Activated naive CD4-positive, alpha-beta T cell treated with anti-CD3 and anti-CD28 coated beads for 36 hours (primary cell): ENCODE measurements around the gene PANX2. TPM values are rescaled to one million over a fixed set of nuclear protein-coding genes. Genes with fewer than 3 reads are reported as not detected.

Source experiments
- CTCF ChIA-PET: fragments of 350-600 bp; sonication (Branson Sonifier 250); formaldehyde crosslinking; loops from one replicate; lab custom pipeline; 2021; ENCODE audit warnings: antibody characterized with exemption; lab: Charles Lee
- DNase-seq: peaks from one replicate; pipeline ENCODE4 v3.0.0-alpha.2; 2020
- H3K27ac Mint-ChIP-seq: one replicate; pipeline ENCODE4 v1.8.0; 2021; ENCODE audit warnings: mild to moderate bottlenecking, mixed read lengths
- H3K27me3 Mint-ChIP-seq: one replicate; pipeline ENCODE4 v1.8.0; 2021; ENCODE audit warnings: low read depth, mixed read lengths
- H3K36me3 Mint-ChIP-seq: one replicate; pipeline ENCODE4 v1.8.0; 2021; ENCODE audit warnings: low read depth, mixed read lengths
- H3K4me1 Mint-ChIP-seq: one replicate; pipeline ENCODE4 v1.8.0; 2021; ENCODE audit warnings: low read depth, mixed read lengths
- H3K4me3 Mint-ChIP-seq: one replicate; pipeline ENCODE4 v1.8.0; 2021; ENCODE audit warnings: mild to moderate bottlenecking, moderate library complexity, mixed read lengths
- H3K9me3 Mint-ChIP-seq: one replicate; pipeline ENCODE4 v1.8.0; 2021; ENCODE audit warnings: mixed read lengths
- intact Hi-C: fragments of 100-400 bp; cut with micrococcal nuclease; formaldehyde crosslinking; loops from one replicate; pipeline ENCODE4 v1.15.1; 2023
- total RNA-seq, 2 experiments: library from RNA; stranded (reverse); gene quantifications; one replicate each; pipeline ENCODE4 v1.2.3, GENCODE V29; 2021

The PANX2 gene
- total RNA-seq, 2 experiments from 2014 or later, result 1.2 to 1.7 TPM

DNA sequence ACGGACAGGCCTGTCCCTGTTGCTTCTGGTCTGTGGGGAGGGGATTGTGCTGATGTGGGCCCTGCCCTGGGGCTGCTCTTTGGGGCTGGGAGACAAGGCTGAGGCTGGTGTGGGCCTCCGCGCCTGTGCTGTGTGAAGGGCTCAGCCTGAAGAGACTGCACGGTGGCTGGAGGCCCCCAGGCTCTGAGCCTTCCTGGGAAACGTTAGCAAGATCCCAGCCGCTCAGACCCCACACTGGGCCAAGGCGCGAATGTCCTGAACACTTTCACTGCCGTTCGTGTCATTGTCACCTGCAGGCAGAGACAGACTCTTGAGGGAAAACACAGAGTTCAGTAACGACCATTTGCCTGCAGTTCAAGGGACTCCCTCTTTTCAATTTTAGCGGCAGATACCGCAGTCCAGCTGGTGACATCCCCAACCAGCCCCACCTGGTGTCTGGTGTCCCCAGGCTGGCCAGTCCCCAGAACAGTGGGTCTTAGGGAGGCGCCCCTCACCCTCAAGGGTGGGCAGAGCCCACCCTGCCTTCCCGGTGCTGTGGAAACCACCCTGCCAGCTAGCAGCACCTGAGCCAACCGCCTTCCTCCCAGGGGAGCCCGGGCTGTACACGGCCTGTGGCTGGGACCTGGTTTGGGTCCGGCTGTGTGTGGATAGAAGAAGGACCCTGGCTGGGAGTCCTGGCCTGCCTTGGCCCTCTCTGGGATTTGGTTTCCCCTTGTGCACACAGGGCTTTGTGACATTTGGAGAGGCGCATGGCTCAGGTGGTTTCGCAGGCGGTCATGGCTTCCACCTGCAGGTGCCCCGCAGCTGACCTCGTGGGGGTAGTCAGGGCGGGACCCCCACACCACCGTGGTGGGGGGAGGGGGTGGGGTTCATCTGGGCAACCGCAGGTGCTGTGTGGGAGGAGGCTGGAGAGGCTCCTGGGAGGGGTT lies 5.7 kb downstream of the PANX2 start:
- CTCF ChIA-PET, result no interaction called here
- Mint-ChIP-seq H3K4me3 (no peak overlapping the region), H3K27ac (no peak overlapping the region), H3K36me3 (no peaks in the 10 kb centered on the region), H3K27me3 (peaks cover 17% of the 10 kb centered on the region), H3K9me3 (no peaks in the 10 kb centered on the region), H3K4me1 (no peaks in the 10 kb centered on the region)
- DNase-seq, result no peak
- intact Hi-C loops, result no loop called here

DNA sequence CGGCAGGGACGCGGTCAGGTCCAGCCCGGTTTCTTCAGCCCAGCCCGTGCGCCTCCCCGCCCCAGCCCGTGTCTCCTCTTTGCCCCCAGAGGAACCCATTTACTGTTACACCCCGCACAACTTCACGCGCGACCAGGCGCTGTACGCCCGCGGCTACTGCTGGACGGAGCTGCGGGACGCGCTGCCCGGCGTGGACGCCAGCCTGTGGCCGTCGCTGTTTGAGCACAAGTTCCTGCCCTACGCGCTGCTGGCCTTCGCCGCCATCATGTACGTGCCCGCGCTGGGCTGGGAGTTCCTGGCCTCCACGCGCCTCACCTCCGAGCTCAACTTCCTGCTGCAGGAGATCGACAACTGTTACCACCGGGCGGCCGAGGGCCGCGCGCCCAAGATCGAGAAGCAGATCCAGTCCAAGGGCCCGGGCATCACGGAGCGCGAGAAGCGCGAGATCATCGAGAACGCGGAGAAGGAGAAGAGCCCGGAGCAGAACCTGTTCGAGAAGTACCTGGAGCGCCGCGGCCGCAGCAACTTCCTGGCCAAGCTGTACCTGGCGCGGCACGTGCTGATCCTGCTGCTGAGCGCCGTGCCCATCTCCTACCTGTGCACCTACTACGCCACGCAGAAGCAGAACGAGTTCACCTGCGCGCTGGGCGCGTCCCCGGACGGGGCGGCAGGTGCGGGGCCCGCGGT lies 6.5 kb downstream of the PANX2 start:
- H3K9me3 Mint-ChIP-seq, result no peaks in the 10 kb centered on the region
- H3K4me3 Mint-ChIP-seq, result no peak overlapping the region
- H3K36me3 Mint-ChIP-seq, result no peaks in the 10 kb centered on the region
- no peaks in the 10 kb centered on the region for H3K4me1 Mint-ChIP-seq
- no peak overlapping the region for H3K27ac Mint-ChIP-seq
- intact Hi-C loops, result no loop called here
- CTCF ChIA-PET, result no interaction called here
- no peak for DNase-seq
- peaks cover 14% of the 10 kb centered on the region for H3K27me3 Mint-ChIP-seq

DNA sequence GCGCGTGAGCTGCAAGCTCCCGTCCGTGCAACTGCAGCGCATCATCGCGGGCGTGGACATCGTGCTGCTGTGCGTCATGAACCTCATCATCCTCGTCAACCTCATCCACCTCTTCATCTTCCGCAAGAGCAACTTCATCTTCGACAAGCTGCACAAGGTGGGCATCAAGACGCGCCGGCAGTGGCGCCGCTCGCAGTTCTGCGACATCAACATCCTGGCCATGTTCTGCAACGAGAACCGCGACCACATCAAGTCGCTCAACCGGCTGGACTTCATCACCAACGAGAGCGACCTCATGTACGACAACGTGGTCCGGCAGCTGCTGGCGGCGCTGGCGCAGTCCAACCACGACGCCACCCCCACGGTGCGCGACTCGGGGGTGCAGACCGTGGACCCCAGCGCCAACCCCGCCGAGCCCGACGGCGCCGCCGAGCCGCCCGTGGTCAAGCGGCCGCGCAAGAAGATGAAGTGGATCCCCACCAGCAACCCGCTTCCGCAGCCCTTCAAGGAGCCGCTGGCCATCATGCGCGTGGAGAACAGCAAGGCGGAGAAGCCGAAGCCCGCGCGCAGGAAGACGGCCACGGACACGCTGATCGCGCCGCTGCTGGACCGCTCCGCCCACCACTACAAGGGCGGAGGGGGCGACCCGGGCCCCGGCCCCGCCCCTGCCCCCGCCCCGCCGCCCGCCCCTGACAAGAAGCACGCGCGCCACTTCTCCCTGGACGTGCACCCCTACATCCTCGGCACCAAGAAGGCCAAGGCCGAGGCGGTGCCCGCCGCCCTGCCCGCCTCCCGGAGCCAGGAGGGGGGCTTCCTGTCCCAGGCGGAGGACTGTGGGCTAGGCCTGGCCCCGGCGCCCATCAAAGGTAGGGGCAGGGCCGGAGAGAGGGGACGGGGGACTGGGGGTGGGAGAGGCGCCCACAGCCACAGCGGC lies 7.3 kb downstream of the PANX2 start:
- intact Hi-C loops, result no loop called here
- H3K4me3 Mint-ChIP-seq, result no peak overlapping the region
- no peaks in the 10 kb centered on the region for H3K9me3 Mint-ChIP-seq
- no peaks in the 10 kb centered on the region for H3K36me3 Mint-ChIP-seq
- peaks cover 8% of the 10 kb centered on the region for H3K27me3 Mint-ChIP-seq
- no peak for DNase-seq
- CTCF ChIA-PET, result no interaction called here
- no peak overlapping the region for H3K27ac Mint-ChIP-seq
- H3K4me1 Mint-ChIP-seq, result no peaks in the 10 kb centered on the region

DNA sequence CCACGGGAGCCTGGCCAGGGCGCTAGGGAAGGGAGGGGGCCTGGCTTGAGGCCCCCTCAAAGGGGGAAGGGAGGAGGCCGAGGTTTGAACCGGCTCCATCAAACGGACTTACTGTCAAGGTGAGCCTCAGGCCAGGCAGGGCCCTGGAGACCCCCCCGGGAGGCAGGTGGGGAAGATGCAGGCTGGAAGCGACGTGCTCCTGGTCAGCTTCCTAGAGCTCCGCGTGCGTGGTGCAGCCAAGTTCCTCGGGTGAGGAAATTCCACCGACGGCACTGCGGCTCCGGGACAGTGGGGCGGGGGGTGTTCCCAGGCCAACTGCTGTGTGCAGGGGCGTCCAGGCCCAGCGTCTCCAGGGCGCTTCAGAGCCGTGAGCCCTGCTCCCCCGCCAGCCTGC lies 7.9 kb downstream of the PANX2 start:
- no peak overlapping the region for H3K27ac Mint-ChIP-seq
- intact Hi-C loops, result no loop called here
- CTCF ChIA-PET, result no interaction called here
- no peaks in the 10 kb centered on the region for H3K9me3 Mint-ChIP-seq
- DNase-seq, result no peak
- H3K4me3 Mint-ChIP-seq, result no peak overlapping the region
- no peaks in the 10 kb centered on the region for H3K4me1 Mint-ChIP-seq
- H3K27me3 Mint-ChIP-seq, result peaks cover 8% of the 10 kb centered on the region
- H3K36me3 Mint-ChIP-seq, result no peaks in the 10 kb centered on the region

DNA sequence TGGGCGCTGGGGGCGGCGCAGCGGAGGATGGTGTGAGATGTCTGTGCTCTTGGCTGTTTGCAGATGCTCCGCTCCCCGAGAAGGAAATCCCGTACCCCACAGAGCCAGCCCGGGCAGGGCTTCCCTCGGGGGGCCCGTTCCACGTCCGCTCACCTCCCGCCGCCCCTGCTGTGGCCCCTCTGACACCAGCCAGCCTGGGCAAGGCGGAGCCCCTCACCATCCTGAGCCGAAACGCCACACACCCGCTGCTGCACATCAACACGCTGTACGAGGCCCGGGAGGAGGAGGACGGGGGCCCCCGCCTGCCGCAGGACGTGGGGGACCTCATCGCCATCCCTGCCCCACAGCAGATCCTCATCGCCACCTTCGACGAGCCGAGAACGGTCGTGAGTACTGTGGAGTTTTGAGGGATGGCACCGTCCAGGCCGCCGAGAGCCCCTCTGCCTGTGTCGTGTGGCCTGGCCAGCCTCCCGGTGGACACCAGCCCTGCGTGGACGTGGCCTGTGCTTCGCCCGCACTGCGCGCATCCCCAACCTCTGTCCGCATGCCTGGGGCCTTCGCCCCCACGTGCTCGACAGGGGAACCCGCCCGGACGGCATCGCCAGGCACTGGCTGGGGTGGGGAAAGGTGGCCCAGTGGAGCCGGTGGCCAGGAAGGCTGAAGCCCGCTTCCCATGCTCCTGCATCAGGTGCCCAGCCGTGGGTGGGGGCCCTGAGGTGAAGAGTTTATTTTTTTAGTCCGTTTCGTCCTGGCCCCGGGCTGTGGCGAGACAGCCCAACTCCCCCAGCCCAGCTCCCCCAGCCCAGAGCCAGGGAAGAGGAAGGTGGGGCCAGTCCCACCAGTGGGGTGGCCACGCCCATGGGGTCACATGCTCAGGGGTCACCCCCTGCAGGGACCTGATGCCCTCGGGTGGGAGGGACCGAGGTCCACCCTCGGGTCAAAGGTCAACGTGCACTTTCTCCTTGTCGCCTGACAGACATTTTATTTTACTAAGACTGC lies 8.6 kb downstream of the PANX2 start:
- Mint-ChIP-seq H3K27me3 (peaks cover 5% of the 10 kb centered on the region), H3K36me3 (no peaks in the 10 kb centered on the region), H3K4me1 (no peaks in the 10 kb centered on the region), H3K27ac (no peak overlapping the region), H3K9me3 (no peaks in the 10 kb centered on the region), H3K4me3 (no peak overlapping the region)
- CTCF ChIA-PET, result no interaction called here
- intact Hi-C loops, result no loop called here
- no peak for DNase-seq

DNA sequence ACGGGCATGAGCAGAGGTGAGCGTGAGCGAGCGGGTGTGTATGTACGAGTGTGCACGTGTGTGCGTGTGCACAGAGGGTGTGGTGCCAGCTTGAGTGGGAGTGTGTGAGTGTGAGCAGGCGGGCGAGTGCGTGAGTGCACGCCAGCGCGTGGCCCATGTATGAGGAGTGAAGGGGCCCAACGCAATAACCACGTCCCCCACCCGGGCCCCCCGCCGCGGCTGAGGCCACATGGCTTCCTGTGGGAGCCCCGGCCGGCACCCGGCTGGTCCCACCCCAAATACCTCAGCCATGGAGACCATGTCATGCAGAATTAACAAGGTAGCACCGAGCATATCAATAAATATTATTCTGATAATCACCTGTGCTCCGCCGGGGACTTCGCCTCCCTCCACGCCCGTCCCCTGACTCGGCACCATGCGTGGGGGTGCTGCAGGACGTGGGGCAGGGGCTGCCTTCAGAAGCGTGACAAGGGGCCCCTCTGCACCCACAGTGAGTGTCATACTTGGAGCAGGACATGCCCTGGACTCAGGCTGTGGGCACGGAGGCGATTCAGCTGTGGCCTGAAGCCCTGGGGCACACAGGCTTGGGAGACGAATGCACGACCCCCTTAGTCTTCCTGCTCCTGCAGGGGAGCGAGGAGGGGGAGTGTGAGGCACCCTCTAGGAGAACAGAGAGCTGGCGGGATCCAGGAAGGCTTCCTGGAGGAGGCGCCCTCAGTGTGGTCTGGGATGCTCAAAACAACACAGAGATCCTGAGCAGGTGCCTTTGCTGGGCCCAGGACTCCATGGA lies 9.6 kb downstream of the PANX2 start:
- Mint-ChIP-seq H3K9me3 (no peaks in the 10 kb centered on the region), H3K27ac (no peak overlapping the region), H3K36me3 (no peaks in the 10 kb centered on the region), H3K27me3 (peaks cover 5% of the 10 kb centered on the region), H3K4me3 (no peak overlapping the region), H3K4me1 (peaks cover 3% of the 10 kb centered on the region)
- intact Hi-C loops, result no loop called here
- CTCF ChIA-PET, result no interaction called here
- no peak for DNase-seq

DNA sequence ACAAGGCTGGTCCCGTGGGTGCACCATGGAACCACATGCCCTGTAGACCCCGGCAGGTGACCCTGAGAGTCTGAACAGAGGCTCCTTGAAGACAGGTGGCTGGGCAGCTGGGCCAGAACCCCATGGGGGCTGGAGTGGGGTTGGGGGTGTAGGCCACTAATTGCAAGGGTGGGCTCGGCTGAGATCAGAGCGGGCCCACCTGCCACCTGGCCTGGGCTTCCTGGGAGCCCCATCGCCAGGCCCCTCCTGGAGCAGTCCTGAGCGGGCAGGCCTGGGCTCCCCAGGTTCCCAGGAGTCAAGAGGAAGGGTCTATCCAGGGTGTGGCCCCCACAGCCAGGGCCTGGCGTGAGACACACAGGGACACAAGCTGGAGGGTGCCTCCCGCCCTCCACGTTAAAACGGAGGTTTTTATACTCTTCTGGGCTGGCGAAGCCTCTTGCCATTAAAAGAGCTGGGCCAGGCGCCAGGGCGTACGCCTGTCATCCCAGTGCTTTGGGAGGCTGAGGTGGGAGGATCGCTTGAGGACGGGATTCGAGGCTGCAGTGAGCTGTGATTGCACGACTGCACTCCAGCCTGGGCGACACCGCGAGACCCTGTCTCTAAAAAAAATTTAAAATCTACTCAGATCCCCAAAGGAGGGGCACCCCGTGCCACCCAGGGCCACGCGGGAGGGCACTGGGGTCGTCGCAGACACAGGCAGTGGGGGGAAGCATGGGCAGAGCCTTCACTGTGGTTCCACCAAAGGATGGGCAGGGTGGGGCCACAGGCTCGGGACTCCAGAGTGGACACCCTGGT lies 10.4 kb downstream of the PANX2 start:
- Mint-ChIP-seq H3K27me3 (peaks cover 5% of the 10 kb centered on the region), H3K9me3 (no peaks in the 10 kb centered on the region), H3K27ac (no peak overlapping the region), H3K4me1 (peaks cover 5% of the 10 kb centered on the region), H3K36me3 (no peaks in the 10 kb centered on the region), H3K4me3 (no peak overlapping the region)
- CTCF ChIA-PET, result no interaction called here
- no peak for DNase-seq
- intact Hi-C loops, result no loop called here

DNA sequence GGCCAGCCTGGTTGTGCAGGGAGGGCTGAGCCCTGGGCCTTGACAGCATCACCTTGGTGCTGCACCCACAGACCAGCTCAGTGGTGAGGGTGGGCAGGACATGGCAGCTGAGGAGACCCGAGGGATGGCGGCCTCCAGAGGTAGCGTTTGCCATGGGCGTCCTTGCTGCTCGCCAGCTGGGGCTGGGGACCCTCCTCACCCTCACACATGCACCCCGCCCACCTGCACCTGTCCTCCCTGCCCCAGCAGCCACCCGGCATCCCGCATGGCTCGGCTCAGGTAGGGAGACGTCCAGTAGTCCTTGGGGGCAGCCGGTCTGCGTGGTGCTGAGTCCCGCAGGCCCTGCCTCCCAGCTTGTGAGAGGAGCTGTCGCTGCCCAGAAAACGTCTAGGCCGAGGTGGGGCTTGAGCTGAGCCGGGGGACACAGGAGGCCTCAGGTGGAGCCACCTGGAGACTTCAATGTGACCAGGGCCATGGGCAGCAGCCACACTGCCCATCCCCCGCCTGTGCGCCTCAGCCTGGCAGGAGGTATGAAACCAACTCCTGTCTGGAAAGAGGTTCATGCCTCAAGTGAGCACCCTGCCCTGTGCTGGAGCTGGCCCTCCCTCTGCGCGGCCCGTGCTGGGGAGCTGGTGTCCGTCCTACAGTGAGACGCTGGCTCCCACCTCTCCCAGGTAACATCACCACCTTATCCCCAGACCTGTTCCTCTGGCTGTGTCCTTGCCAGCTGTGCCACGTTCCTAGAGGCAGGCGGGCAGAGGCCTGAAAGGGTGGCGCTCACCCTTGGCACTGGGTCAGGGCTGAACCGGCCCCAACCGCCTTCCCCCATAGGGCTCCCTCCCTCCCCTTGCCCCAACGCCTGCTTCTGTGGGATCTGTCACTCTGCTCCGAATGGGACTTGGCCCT lies 11.9 kb downstream of the PANX2 start:
- no peak for DNase-seq
- Mint-ChIP-seq H3K4me1 (peaks cover 12% of the 10 kb centered on the region), H3K36me3 (peaks cover 2% of the 10 kb centered on the region), H3K4me3 (no peak overlapping the region), H3K27ac (no peak overlapping the region), H3K27me3 (peaks cover 5% of the 10 kb centered on the region), H3K9me3 (no peaks in the 10 kb centered on the region)
- CTCF ChIA-PET, result no interaction called here
- intact Hi-C loops, result no loop called here

DNA sequence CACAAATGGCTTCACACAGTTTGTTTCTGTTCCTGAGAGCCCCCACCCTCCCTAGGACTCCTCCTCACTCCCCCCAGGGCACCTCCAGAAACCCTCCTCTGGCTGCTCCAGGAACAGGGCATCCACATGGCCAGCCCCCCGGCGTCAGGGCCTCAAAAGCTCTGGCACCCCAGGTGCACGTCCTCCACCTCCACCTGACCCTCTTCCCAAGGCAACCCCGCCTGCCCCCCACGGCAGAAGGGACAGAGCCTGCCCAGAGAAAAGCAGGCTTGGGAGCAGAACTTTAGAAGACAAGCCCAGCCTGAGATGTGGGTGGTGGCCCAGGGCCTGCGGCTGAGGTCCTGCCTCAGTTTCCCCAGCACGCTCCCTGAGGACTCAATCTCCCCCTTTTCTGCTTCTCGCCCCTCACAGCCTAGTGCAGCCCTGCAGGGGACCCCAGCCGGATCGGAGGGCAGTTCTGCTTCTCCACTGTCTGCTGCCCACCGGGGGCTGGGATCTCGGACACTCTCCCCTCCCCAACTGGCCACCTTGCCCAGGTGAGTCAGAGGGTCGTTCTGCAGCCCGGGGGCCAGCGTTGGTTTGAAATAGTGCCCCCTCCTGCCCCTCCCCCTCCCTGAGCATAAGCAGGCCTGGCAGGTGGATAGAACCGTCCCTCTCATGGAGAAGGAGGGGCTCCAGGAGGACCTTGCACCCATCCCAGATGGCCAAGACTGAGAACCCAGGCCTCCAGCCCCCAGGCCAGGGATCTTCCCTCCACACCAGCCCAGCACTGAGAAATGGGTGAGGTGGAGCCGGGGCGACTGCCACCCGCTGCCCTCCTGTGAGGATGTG lies 12.8 kb downstream of the PANX2 start:
- peak overlapping the region; percentile 51 for H3K4me3 Mint-ChIP-seq
- no peaks in the 10 kb centered on the region for H3K9me3 Mint-ChIP-seq
- peaks cover 5% of the 10 kb centered on the region for H3K27me3 Mint-ChIP-seq
- peaks cover 17% of the 10 kb centered on the region for H3K4me1 Mint-ChIP-seq
- CTCF ChIA-PET, result no interaction called here
- intact Hi-C loops, result no loop called here
- DNase-seq, result no peak
- H3K27ac Mint-ChIP-seq, result no peak overlapping the region
- H3K36me3 Mint-ChIP-seq, result peaks cover 2% of the 10 kb centered on the region
